ENCODE results near the gene GABRR1.
"Not testable (repeated sequence)": the region's sequence is repeated elsewhere in the genome, so short reads cannot be mapped to it uniquely, and the experiment has no call there.

The GABRR1 gene

DNA sequence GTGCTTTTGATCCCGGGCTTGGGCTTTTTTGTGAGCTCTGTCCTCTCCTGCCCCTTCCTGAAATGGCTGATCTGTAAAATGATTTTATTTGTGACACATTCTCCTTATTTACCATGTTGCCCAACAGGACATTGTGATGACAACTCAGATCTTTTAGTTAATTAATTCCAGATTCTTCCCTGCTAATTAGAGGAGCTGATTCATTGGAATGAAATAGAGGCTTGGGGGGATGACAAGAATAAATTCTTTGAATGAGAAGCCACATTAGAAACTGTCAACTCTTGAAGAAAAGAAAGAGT is 26.1 kb upstream of the GABRR1 start:
- no peak overlapping the region for H3K4me3 ChIP-seq (ENCODE audit: low read length)
- peak; percentile 50 for DNase-seq (ENCODE audit: low read depth)
- TF ChIP-seq, protein P1, sequence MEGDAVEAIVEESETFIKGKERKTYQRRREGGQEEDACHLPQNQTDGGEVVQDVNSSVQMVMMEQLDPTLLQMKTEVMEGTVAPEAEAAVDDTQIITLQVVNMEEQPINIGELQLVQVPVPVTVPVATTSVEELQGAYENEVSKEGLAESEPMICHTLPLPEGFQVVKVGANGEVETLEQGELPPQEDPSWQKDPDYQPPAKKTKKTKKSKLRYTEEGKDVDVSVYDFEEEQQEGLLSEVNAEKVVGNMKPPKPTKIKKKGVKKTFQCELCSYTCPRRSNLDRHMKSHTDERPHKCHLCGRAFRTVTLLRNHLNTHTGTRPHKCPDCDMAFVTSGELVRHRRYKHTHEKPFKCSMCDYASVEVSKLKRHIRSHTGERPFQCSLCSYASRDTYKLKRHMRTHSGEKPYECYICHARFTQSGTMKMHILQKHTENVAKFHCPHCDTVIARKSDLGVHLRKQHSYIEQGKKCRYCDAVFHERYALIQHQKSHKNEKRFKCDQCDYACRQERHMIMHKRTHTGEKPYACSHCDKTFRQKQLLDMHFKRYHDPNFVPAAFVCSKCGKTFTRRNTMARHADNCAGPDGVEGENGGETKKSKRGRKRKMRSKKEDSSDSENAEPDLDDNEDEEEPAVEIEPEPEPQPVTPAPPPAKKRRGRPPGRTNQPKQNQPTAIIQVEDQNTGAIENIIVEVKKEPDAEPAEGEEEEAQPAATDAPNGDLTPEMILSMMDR (conservative IDR thresholded peaks at IDR 0.05; ENCODE audit: low read length): no peak

DNA sequence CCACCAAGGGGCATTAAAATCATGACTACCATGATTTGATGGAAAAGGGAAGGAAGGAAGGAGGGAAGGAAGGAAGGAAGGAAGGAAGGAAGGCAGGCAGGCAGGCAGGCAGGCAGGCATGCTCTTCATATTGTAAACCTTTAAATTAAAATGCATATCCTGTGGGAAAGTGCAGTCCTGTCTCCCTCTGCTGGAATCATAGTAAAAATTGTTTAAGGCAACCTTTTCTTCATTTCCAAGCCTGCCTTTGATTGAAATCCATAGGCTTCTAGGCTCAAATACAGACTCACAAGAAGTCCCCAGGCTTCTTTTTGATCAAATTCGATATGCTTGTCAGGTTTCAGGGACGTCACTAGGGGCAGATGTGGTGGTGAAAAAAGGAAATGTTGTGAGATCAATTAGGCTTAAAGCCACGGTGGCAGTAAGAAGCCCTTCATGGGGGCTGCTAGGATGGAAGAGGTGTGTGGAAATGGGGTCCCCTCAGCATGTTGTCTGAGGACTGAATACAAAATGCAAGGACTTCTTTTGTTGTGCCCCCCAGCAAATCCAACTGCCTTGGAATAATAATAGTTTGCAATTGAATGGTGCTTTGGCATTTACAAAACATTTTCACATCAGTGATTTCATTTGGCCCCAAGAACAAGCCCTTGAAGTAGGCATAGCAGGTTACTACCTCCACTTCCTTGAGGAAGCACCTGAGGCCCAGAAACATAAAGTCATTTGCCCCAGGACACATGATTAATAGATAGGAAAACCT is 25.6 kb upstream of the GABRR1 start:
- peak; percentile 53 for DNase-seq (ENCODE audit: low read depth)
- no peak overlapping the region for H3K4me3 ChIP-seq (ENCODE audit: low read length)
- TF ChIP-seq, protein P1 (conservative IDR thresholded peaks at IDR 0.05; ENCODE audit: low read length): peak; percentile 67

DNA sequence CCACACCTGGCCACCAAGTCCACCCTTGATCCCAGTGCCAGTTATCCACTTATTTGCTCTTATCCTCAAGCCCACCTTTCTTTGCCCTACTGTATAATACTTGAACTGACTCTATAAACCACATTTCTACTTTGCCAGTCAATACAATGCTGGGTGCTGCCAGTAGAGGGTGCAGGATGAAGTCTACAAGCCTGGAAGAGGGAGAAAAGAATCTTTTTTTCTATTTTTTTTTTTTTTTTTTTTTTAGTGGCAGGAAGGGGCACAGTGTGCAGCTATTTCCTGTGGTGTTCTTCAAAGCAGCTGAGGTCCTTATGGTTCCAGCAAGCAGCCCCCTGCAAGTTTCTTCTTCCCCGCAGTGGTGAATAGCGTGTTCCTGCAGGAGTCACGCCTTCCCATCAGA is 22.2 kb upstream of the GABRR1 start:
- H3K4me3 ChIP-seq (ENCODE audit: low read length): no peak overlapping the region
- TF ChIP-seq, protein P1 (conservative IDR thresholded peaks at IDR 0.05; ENCODE audit: low read length): peak; percentile 34
- no peak for DNase-seq (ENCODE audit: low read depth)

DNA sequence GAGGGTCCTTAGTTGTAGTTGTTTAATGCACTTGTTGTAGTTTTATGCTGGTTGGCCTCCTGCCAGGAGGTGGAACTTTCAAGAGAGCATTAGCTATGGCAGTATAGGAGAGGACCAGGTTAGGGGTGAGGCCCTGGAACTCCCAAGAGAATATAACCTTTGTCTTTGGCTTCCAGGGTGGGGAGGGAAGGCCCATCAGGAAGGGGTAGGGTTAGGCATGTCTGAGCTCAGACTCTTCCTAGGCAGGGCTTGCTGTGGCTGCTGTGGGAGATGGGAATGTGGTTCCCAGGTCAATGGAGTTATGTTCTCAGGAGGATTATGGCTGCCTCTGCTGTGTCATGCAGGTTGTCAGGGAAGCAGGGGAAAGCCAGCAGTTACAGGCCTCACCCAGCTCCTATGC is 20.0 kb upstream of the GABRR1 start:
- TF ChIP-seq, protein P1 (conservative IDR thresholded peaks at IDR 0.05; ENCODE audit: low read length): no peak
- no peak overlapping the region for H3K4me3 ChIP-seq (ENCODE audit: low read length)
- no peak for DNase-seq (ENCODE audit: low read depth)

DNA sequence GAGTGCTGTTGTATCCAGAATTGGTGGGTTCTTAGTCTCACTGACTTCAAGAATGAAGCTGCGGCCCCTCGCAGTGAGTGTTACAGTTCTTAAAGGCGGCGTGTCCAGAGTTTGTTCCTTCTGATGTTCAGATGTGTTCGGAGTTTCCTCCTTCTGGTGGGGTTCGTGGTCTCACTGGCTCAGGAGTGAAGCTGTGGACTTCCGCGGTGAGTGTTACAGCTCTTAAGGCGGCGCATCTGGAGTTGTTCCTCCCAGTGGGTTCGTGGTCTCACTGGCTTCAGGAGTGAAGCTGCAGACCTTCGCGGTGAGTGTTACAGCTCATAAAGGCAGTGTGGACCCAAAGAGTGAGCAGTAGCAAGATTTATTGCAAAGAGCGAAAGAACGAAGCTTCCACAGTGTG is 16.4 kb upstream of the GABRR1 start:
- not testable (repeated sequence) for H3K4me3 ChIP-seq (ENCODE audit: low read length); DNase-seq (ENCODE audit: low read depth)

DNA sequence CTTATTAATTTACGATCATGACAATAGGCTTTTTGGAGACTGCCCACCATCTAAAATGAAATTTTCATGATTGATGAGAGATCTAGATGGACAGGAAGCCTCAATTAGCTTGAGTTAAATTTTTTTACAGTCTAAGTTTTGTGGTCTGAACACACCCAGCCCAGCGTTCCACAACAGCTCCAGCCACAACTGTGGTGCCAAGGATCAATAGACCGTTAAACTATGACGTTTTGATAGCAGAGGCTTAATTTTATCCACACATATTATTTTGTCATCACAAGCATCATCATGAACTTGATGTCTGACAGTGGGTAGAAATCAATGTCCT is 5.5 kb upstream of the GABRR1 start:
- TF ChIP-seq, protein P1 (conservative IDR thresholded peaks at IDR 0.05; ENCODE audit: low read length): no peak
- no peak overlapping the region for H3K4me3 ChIP-seq (ENCODE audit: low read length)
- no peak for DNase-seq (ENCODE audit: low read depth)

DNA sequence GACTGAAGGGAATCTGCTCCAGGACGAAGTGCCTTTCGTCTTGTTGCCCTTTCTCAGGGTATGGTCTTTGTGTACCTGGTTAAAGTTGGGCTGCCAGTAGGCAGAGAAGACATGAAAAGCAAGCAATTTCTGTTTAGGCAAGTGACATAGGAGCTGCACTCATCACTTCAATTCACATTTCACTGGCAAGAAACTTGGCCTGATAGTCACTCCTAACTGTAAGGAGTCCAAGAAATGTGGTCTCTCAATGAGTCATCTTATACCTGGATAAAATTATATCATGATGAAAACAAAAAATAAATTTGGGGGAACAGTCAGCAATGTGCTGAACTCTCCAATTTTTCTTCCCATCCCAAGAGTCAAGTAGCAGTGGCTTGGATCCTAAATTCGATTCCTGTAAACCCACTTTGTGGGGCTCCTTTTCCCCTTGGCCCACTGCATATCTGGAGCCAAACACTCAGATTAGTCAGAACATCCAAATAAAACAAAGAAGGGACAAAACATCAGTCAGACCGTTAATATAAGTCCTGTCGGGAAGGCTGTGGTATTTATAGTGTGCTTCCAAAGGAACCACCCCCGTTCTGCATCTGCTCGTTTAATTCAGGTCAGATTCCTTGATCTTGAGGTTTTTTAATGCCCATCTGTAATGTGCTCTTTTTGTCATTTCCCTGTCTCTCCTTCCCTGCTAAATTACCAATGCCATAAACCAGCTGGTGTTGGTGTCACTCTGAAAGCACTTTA is 5.0 kb upstream of the GABRR1 start:
- H3K4me3 ChIP-seq (ENCODE audit: low read length): no peak overlapping the region
- no peak for DNase-seq (ENCODE audit: low read depth)
- TF ChIP-seq, protein P1 (conservative IDR thresholded peaks at IDR 0.05; ENCODE audit: low read length): no peak
